SK-N-SH (cell line): Measurements from ENCODE around the gene CDH26. TPM values are rescaled to one million over a fixed set of nuclear protein-coding genes. Genes with fewer than 3 reads are reported as not detected.

Source experiments
- CTCF ChIA-PET: fragments of 300-600, 350-600 bp; formaldehyde crosslinking; extraction: SDS; loops from one replicate; lab custom pipeline; 2021; lab: Yijun Ruan, JAX
- POLR2A ChIA-PET: fragments of 350-600 bp; sonication (Branson Sonifier 250); formaldehyde crosslinking; extraction: SDS; loops from one replicate; lab custom pipeline; 2020; ENCODE audit warnings: antibody characterized with exemption, inconsistent platforms; lab: Yijun Ruan, JAX
- DNase-seq: peaks from one replicate; pipeline ENCODE4 v3.0.0; 2012
- H2AFZ ChIP-seq: fragments of 200-600 bp; sonication (generic); 2 replicates; pipeline ENCODE4 v1.8.1; 2016; ENCODE audit warnings: antibody characterized with exemption, mild to moderate bottlenecking, low read depth
- H3F3A ChIP-seq: fragments of 200-600 bp; sonication (generic); replicated peaks from 2 replicates; pipeline ENCODE3; 2016; ENCODE audit warnings: antibody characterized with exemption, mild to moderate bottlenecking; ENCODE audit not compliant: insufficient read depth
- H3K27ac ChIP-seq, 2 experiments: fragments of 200-500 bp in 1 of 2; fragments of 200-600 bp in 1 of 2; sonication (Bioruptor generic) in 1 of 2; sonication (generic), shearing (Covaris generic) in 1 of 2; 2 replicates each; pipeline versions ENCODE4 v1.5.1 to v1.6.1; 2014 to 2016; ENCODE audit warnings: low read depth in 2 of 2, inconsistent platforms in 1 of 2, low read length in 1 of 2, mild to moderate bottlenecking in 1 of 2, mixed read lengths in 1 of 2
- H3K27me3 ChIP-seq: fragments of 200-600 bp; sonication (generic), shearing (Covaris generic); 2 replicates; pipeline ENCODE4 v1.6.1; 2016; ENCODE audit warnings: mixed run types; ENCODE audit not compliant: insufficient read depth
- H3K36me3 ChIP-seq, 2 experiments: fragments of 200-500 bp in 1 of 2; fragments of 200-600 bp in 1 of 2; sonication (Bioruptor generic) in 1 of 2; sonication (generic) in 1 of 2; replicated peaks in 1 of 2; 2 replicates each; pipeline versions ENCODE3 to v1.5.1; 2014 to 2016; ENCODE audit warnings: low read length in 1 of 2, mild to moderate bottlenecking in 1 of 2; ENCODE audit not compliant: insufficient read depth in 2 of 2, control insufficient read depth in 1 of 2
- H3K4me1 ChIP-seq, 2 experiments: fragments of 200-500 bp in 1 of 2; fragments of 200-600 bp in 1 of 2; sonication (Bioruptor generic) in 1 of 2; sonication (generic), shearing (Covaris generic) in 1 of 2; 2 replicates each; pipeline versions ENCODE4 v1.5.1 to v1.6.1; 2014 to 2016; ENCODE audit warnings: low read depth in 1 of 2, low read length in 1 of 2, mixed run types in 1 of 2; ENCODE audit not compliant: insufficient read depth in 2 of 2, control insufficient read depth in 1 of 2
- H3K4me2 ChIP-seq: fragments of 200-600 bp; sonication (generic), shearing (Covaris generic); 2 replicates; pipeline ENCODE4 v1.6.1; 2017; ENCODE audit warnings: mixed run types
- H3K4me3 ChIP-seq, 2 experiments: fragments of 200-500 bp in 1 of 2; fragments of 200-600 bp in 1 of 2; sonication (Bioruptor generic) in 1 of 2; sonication (generic), shearing (Covaris generic) in 1 of 2; 2 replicates each; pipeline versions ENCODE4 v1.5.1 to v1.8.1; 2014 to 2016; ENCODE audit warnings: low read depth in 2 of 2, inconsistent platforms in 1 of 2, low read length in 1 of 2, mild to moderate bottlenecking in 1 of 2, mixed read lengths in 1 of 2, moderate library complexity in 1 of 2
- H3K79me2 ChIP-seq: fragments of 200-600 bp; sonication (generic); 2 replicates; pipeline ENCODE4 v1.8.1; 2017; ENCODE audit warnings: mild to moderate bottlenecking; ENCODE audit not compliant: insufficient read depth
- H3K9ac ChIP-seq: fragments of 200-600 bp; sonication (generic); 2 replicates; pipeline ENCODE4 v1.6.1; 2017; ENCODE audit warnings: mixed run types
- H3K9me2 ChIP-seq: fragments of 200-600 bp; sonication (generic); 2 replicates; pipeline ENCODE4 v1.6.1; 2017; ENCODE audit warnings: mixed run types
- H3K9me3 ChIP-seq: fragments of 200-600 bp; sonication (generic); 2 replicates; pipeline ENCODE4 v1.6.1; 2017; ENCODE audit warnings: mixed run types, mild to moderate bottlenecking, moderate library complexity
- H4K20me1 ChIP-seq: fragments of 200-600 bp; sonication (generic); 2 replicates; pipeline ENCODE4 v1.6.1; 2017; ENCODE audit warnings: mild to moderate bottlenecking, mixed run types; ENCODE audit not compliant: insufficient read depth
- CHD2 ChIP-seq: fragments of 150-350 bp; IDR thresholded peaks from 2 replicates; pipeline ENCODE4 v1.6.1; 2018; ENCODE audit warnings: low read length; ENCODE audit not compliant: partially characterized antibody
- EP300 ChIP-seq, 2 experiments: IDR thresholded peaks; 2 replicates each; pipeline versions ENCODE4 v1.4.0 to v1.6.1; 2012; ENCODE audit warnings: borderline replicate concordance in 1 of 2, low read depth in 1 of 2, low read length in 1 of 2
- EZH2phosphoT487 ChIP-seq: fragments of 200-600 bp; sonication (generic); IDR thresholded peaks from 2 replicates; pipeline ENCODE4 v1.6.1; 2017; ENCODE audit warnings: low read depth, mixed run types, mild to moderate bottlenecking, antibody characterized with exemption, moderate library complexity, borderline replicate concordance
- FOXJ3 ChIP-seq: sonication (generic); formaldehyde crosslinking; IDR thresholded peaks from 2 replicates; pipeline ENCODE4 v1.5.1; 2020; ENCODE audit warnings: mild to moderate bottlenecking, missing genetic modification reagents
- GATA2 ChIP-seq: sonication (generic); formaldehyde crosslinking; IDR thresholded peaks from 2 replicates; pipeline ENCODE4 v1.5.0; 2020; ENCODE audit warnings: mild to moderate bottlenecking, missing genetic modification reagents
- JUND ChIP-seq: IDR thresholded peaks from 2 replicates; pipeline ENCODE4 v1.4.0; 2012
- MEF2A ChIP-seq: IDR thresholded peaks from 2 replicates; pipeline ENCODE4 v1.4.0; 2012; ENCODE audit warnings: low read depth, borderline replicate concordance
- MXI1 ChIP-seq: IDR thresholded peaks from 2 replicates; pipeline ENCODE4 v1.6.1; 2012; ENCODE audit warnings: mild to moderate bottlenecking, low read depth, low read length, improper control_type of control experiment
- RFX5 ChIP-seq: IDR thresholded peaks from 2 replicates; pipeline ENCODE4 v1.6.1; 2012; ENCODE audit warnings: mild to moderate bottlenecking, improper control_type of control experiment, low read length
- RXRA ChIP-seq: IDR thresholded peaks from 2 replicates; pipeline ENCODE4 v1.4.0; 2012; ENCODE audit warnings: low read depth, mild to moderate bottlenecking, borderline replicate concordance
- TEAD4 ChIP-seq: IDR thresholded peaks from 2 replicates; pipeline ENCODE4 v1.4.0; 2012; ENCODE audit warnings: mild to moderate bottlenecking, borderline replicate concordance; ENCODE audit not compliant: insufficient read depth
- WGBS: methylation state at CpG from one replicate; pipeline ENCODE4 v1.1.6; 2017; ENCODE audit warnings: low lambda C conversion rate; 5-methylcytosine and 5-hydroxymethylcytosine counted together
- polyA plus RNA-seq, 3 experiments: library from polyadenylated mRNA; depleted of rRNA; stranded (reverse); fragments of >200 nt; gene quantifications; 2 replicates each; pipeline ENCODE4 v1.2.3, GENCODE V29; 2012
- TF ChIP-seq, protein P1 (sequence below): IDR thresholded peaks from 2 replicates; pipeline ENCODE4 v1.4.0; 2012; ENCODE audit warnings: low read depth, borderline replicate concordance
- TF ChIP-seq, protein P2 (sequence below): IDR thresholded peaks from 2 replicates; pipeline ENCODE4; 2012
- TF ChIP-seq, protein P3 (sequence below): IDR thresholded peaks from 2 replicates; pipeline ENCODE4 v1.4.0; 2012; ENCODE audit warnings: low read depth

Gene CDH26
- polyA plus RNA-seq, 1 of the 3 experiments (the other 2 are of a cell fraction) = 0.13 TPM

DNA sequence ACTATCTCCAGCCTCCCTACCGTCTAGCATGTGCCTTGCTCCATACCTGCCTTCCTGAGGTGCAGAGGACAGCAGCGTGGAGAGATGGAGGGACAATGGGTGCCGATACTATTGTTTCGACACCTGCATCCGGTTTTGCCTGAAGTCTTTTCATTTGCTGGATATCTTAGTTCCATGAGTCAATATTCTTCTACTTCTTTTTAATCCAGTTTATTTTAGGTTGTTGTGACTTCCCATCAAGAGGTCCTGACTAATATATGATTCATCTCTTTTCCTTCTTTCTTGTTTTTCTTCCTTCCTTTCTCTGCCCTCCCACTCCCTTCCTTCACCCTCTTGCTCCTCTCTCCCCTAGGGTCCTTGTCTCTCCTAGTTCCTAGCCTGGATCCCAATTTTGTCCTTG is 91.4 kb downstream of the CDH26 start:
- Histone ChIP-seq H3F3A (no peaks in the 10 kb centered on the region), H3K27ac (no peak overlapping the region), H3K27me3 (no peaks in the 10 kb centered on the region), H3K9ac (no peak overlapping the region), H3K9me2 (no peaks in the 10 kb centered on the region), H3K4me1 (no peaks in the 10 kb centered on the region; a peak in 1 of 4 replicates), H3K9me3 (no peaks in the 10 kb centered on the region), H3K4me2 (no peak overlapping the region), H4K20me1 (no peaks in the 10 kb centered on the region), H3K79me2 (no peaks in the 10 kb centered on the region), H3K4me3 (no peak overlapping the region), H2AFZ (no peak overlapping the region), H3K36me3 (no peaks in the 10 kb centered on the region)
- ChIA-PET POLR2A (no interaction called here), CTCF (no interaction called here)
- DNase-seq = no peak
- TF ChIP-seq CHD2 = no peak
- WGBS = 48% methylated on average over 5 of the region's 5 CpGs

DNA sequence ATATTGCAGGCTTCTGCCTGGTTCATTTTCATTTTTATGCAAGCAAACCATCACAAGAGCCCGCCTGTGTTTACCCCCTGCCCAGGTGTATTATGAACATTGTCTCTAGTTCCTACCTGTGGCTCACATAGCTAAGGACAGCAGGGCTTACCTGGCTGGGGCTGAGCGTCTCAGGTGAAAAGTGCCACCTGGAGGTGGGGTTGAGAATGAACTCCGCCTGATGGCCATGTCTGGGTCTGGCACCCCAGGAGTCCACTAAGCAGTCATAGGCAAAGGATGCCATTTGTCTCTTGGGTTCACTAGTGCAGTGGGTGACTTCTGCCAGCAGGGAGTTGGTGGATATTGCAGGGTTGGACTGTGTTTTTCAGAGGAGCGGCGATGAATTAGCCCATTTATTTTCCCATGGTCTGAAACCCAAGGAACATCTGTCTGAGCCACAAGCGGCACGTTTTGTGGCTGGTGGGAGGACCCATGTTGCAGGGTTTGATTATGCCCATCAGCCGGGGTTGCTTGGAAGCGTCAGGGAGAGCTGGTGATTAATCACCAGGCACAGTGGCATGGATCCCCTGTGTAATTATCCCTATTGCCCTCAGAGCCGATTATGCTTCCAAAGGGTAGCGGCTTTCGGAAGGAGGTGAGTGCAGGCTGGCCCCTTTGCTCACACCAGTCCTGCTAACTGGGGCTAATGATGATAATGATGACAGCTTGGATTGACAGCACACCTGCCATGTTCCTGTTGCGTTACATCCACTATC is 92.1 kb downstream of the CDH26 start:
- no peaks in the 10 kb centered on the region for H4K20me1 ChIP-seq
- no peak for DNase-seq
- H3K27me3 ChIP-seq = no peaks in the 10 kb centered on the region
- H3K27ac ChIP-seq = no peak overlapping the region
- no peaks in the 10 kb centered on the region for H3K79me2 ChIP-seq
- H3K4me3 ChIP-seq = no peak overlapping the region
- no peaks in the 10 kb centered on the region for H3K9me2 ChIP-seq
- POLR2A ChIA-PET = no interaction called here
- no peaks in the 10 kb centered on the region for H3K9me3 ChIP-seq
- no peaks in the 10 kb centered on the region for H3K36me3 ChIP-seq
- no peak for TF ChIP-seq MXI1
- TF ChIP-seq, protein P1, sequence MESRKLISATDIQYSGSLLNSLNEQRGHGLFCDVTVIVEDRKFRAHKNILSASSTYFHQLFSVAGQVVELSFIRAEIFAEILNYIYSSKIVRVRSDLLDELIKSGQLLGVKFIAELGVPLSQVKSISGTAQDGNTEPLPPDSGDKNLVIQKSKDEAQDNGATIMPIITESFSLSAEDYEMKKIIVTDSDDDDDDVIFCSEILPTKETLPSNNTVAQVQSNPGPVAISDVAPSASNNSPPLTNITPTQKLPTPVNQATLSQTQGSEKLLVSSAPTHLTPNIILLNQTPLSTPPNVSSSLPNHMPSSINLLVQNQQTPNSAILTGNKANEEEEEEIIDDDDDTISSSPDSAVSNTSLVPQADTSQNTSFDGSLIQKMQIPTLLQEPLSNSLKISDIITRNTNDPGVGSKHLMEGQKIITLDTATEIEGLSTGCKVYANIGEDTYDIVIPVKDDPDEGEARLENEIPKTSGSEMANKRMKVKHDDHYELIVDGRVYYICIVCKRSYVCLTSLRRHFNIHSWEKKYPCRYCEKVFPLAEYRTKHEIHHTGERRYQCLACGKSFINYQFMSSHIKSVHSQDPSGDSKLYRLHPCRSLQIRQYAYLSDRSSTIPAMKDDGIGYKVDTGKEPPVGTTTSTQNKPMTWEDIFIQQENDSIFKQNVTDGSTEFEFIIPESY = no peak
- no peak for TF ChIP-seq TEAD4
- TF ChIP-seq MEF2A = no peak
- TF ChIP-seq, all 33 proteins: peak for 0
- CTCF ChIA-PET = no interaction called here
- H3K4me1 ChIP-seq = no peaks in the 10 kb centered on the region; a peak in 1 of 4 replicates
- H3K9ac ChIP-seq = no peak overlapping the region
- WGBS = 40% methylated on average over 9 of the region's 13 CpGs
- H3F3A ChIP-seq = no peaks in the 10 kb centered on the region
- H2AFZ ChIP-seq = no peak overlapping the region
- no peak overlapping the region for H3K4me2 ChIP-seq

DNA sequence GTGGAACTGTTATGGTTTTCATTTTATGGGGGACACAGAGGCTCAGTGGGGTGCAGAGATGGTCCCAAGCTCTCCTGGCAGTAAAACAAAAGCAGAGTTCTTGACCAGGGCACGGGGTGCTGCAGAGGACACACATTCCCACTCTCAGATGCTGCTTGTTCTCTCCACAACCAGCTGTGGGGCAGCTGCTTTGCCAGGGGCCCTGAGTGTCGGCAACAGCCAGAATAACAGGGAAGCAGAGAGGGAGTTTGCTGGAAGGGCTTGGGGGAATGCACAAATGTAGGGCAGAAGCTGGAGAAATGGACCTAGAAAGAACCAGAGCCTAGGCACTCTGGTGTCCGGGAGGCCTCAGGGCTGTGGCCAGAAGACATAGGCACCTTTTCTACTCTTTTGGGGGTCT is 93.7 kb downstream of the CDH26 start:
- no peak for DNase-seq
- 33% methylated on average over 3 of the region's 3 CpGs for WGBS
- no peaks in the 10 kb centered on the region for H3K9me2 ChIP-seq
- no peak overlapping the region for H3K9ac ChIP-seq
- H3K4me2 ChIP-seq = no peak overlapping the region
- H3K27ac ChIP-seq = no peak overlapping the region
- no peaks in the 10 kb centered on the region for H4K20me1 ChIP-seq
- H3K36me3 ChIP-seq = no peaks in the 10 kb centered on the region
- no peaks in the 10 kb centered on the region; a peak in 1 of 4 replicates for H3K4me1 ChIP-seq
- H2AFZ ChIP-seq = no peak overlapping the region
- H3K9me3 ChIP-seq = no peaks in the 10 kb centered on the region
- POLR2A ChIA-PET = no interaction called here
- no peaks in the 10 kb centered on the region for H3F3A ChIP-seq
- H3K27me3 ChIP-seq = no peaks in the 10 kb centered on the region
- CTCF ChIA-PET = interaction anchor here (3.1 kb wide), 1 partner anchor 159 kb away, joined by 13 read pairs; no protein-coding TSS in a partner anchor
- H3K4me3 ChIP-seq = no peak overlapping the region
- H3K79me2 ChIP-seq = no peaks in the 10 kb centered on the region
- no peak for TF ChIP-seq RFX5
- TF ChIP-seq EZH2phosphoT487 = no peak
- TF ChIP-seq, protein P2, sequence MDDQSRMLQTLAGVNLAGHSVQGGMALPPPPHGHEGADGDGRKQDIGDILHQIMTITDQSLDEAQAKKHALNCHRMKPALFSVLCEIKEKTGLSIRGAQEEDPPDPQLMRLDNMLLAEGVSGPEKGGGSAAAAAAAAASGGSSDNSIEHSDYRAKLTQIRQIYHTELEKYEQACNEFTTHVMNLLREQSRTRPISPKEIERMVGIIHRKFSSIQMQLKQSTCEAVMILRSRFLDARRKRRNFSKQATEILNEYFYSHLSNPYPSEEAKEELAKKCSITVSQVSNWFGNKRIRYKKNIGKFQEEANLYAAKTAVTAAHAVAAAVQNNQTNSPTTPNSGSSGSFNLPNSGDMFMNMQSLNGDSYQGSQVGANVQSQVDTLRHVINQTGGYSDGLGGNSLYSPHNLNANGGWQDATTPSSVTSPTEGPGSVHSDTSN = no peak
- TF ChIP-seq, protein P1 = no peak
- no peak for TF ChIP-seq EP300 (IDR thresholded peaks at IDR 0.05; ENCODE audit: borderline replicate concordance in 1 of 2, low read depth in 1 of 2, low read length in 1 of 2)
- TF ChIP-seq FOXJ3 (CRISPR knock-in tag) = no peak
- no peak for TF ChIP-seq JUND
- TF ChIP-seq, protein P3, sequence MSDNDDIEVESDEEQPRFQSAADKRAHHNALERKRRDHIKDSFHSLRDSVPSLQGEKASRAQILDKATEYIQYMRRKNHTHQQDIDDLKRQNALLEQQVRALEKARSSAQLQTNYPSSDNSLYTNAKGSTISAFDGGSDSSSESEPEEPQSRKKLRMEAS = no peak
- no peak for TF ChIP-seq RXRA
- TF ChIP-seq MEF2A = no peak
- TF ChIP-seq GATA2 (CRISPR knock-in tag) = no peak
